ENCODE data around the gene ZNF500.
"Not testable (repeated sequence)": the region's sequence is repeated elsewhere in the genome, so short reads cannot be mapped to it uniquely, and the experiment has no call there.

Gene ZNF500

DNA sequence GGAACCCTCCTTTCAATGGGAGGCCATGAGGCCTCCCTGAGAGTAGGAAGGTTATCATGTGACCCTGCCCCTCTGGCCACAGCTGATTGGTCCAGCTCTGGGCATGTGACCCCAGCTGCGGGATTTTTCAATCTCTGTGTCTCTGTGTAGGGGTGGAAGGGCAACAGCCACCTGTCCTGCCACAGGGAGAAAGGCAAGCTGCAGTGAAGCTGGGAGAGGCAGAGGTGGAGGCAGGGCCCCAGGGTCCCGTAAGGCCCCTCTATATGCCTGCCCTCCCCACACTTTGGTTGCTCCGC, 21.7 kb downstream of the ZNF500 start:
- TF ChIP-seq EZH2phosphoT487 (IDR thresholded peaks at IDR 0.05; ENCODE audit: low read length) = no peak
- TF ChIP-seq, protein P1, sequence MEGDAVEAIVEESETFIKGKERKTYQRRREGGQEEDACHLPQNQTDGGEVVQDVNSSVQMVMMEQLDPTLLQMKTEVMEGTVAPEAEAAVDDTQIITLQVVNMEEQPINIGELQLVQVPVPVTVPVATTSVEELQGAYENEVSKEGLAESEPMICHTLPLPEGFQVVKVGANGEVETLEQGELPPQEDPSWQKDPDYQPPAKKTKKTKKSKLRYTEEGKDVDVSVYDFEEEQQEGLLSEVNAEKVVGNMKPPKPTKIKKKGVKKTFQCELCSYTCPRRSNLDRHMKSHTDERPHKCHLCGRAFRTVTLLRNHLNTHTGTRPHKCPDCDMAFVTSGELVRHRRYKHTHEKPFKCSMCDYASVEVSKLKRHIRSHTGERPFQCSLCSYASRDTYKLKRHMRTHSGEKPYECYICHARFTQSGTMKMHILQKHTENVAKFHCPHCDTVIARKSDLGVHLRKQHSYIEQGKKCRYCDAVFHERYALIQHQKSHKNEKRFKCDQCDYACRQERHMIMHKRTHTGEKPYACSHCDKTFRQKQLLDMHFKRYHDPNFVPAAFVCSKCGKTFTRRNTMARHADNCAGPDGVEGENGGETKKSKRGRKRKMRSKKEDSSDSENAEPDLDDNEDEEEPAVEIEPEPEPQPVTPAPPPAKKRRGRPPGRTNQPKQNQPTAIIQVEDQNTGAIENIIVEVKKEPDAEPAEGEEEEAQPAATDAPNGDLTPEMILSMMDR (IDR thresholded peaks at IDR 0.05; ENCODE audit: low read length) = no peak
- no peak for TF ChIP-seq EZH2 (optimal IDR thresholded peaks at IDR 0.05; ENCODE audit: low read depth, low read length)
- H3K79me2 ChIP-seq (ENCODE audit: low read length) = no peaks in the 10 kb centered on the region

DNA sequence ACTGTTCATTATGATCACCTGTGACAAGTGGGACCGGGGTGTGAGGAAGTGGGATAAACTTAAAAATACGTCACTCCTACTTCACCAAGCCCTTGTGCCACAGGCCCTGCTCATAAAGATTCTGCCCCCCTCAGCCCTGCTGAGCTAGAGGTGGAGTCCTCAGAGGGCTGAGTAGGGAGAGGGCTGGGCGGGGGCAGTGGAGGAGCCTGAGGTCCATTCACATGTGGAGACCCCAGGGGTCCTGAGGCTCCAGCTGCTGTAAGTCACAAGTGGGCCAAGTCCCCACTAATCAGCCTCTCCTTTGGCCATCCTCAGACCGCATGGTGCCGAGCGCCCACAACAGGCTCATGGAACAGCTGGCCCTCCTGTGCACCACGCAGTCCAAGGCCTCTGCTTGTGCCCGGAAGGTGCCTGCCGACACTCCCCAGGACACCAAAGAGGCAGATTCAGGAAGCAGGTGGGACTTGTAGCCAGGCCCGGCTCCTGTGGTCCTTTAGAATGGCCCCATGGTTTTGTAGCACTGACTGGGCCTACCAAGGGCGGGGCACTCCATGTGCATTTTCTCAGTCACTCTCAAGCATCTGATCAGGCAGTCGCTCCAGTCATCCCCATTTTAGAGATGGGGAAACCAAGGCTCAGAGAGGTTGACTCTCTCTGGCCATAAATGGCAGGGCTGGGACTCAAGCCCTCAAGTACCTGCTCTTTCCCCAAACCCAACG, 22.2 kb downstream of the ZNF500 start:
- H4K20me1 ChIP-seq (ENCODE audit: insufficient read depth, low read length) = no peaks in the 10 kb centered on the region
- no peak overlapping the region for H2AFZ ChIP-seq (ENCODE audit: low read length)
- H3K4me1 ChIP-seq (ENCODE audit: low read length) = peaks cover 16% of the 10 kb centered on the region
- no peak overlapping the region for H3K27ac ChIP-seq (ENCODE audit: low read length)
- H3F3A ChIP-seq (ENCODE audit: insufficient read depth, low read length) = peaks cover 15% of the 10 kb centered on the region; the same call in 1 of the 2 replicates
- no peaks in the 10 kb centered on the region for H3K79me2 ChIP-seq (ENCODE audit: low read length)
- no peak overlapping the region for H3K4me3 ChIP-seq (ENCODE audit: low read length)
- H3K4me2 ChIP-seq (ENCODE audit: low read depth, low read length) = no peak overlapping the region
- H3K27me3 ChIP-seq (replicated peaks; ENCODE audit: insufficient read depth, low read length) = no peaks in the 10 kb centered on the region
- H3K36me3 ChIP-seq (replicated peaks; ENCODE audit: insufficient read depth, low read length) = no peaks in the 10 kb centered on the region
- H3K9me3 ChIP-seq (replicated peaks; ENCODE audit: insufficient read depth, low read length) = no peaks in the 10 kb centered on the region
- H3K9me2 ChIP-seq (replicated peaks; ENCODE audit: insufficient read depth, low read length) = no peaks in the 10 kb centered on the region
- no peak for DNase-seq
- TF ChIP-seq, protein P1 (IDR thresholded peaks at IDR 0.05; ENCODE audit: low read length) = no peak
- TF ChIP-seq EZH2phosphoT487 (IDR thresholded peaks at IDR 0.05; ENCODE audit: low read length) (no peak), EZH2 (optimal IDR thresholded peaks at IDR 0.05; ENCODE audit: low read depth, low read length) (no peak)
- no peak overlapping the region for H3K9ac ChIP-seq (ENCODE audit: low read length)

More for the DNA sequence above, 21.7 kb downstream of the ZNF500 start:
- DNase-seq = no peak
- peaks cover 16% of the 10 kb centered on the region for H3K4me1 ChIP-seq (ENCODE audit: low read length)
- H3K4me2 ChIP-seq (ENCODE audit: low read depth, low read length) = no peak overlapping the region
- H3K36me3 ChIP-seq (replicated peaks; ENCODE audit: insufficient read depth, low read length) = no peaks in the 10 kb centered on the region
- no peaks in the 10 kb centered on the region for H3K9me3 ChIP-seq (replicated peaks; ENCODE audit: insufficient read depth, low read length)
- H3K27me3 ChIP-seq (replicated peaks; ENCODE audit: insufficient read depth, low read length) = no peaks in the 10 kb centered on the region
- no peaks in the 10 kb centered on the region for H3K9me2 ChIP-seq (replicated peaks; ENCODE audit: insufficient read depth, low read length)
- no peak overlapping the region for H2AFZ ChIP-seq (ENCODE audit: low read length)
- H3K9ac ChIP-seq (ENCODE audit: low read length) = no peak overlapping the region
- H3K27ac ChIP-seq (ENCODE audit: low read length) = no peak overlapping the region
- no peak overlapping the region for H3K4me3 ChIP-seq (ENCODE audit: low read length)
- H3F3A ChIP-seq (ENCODE audit: insufficient read depth, low read length) = peaks cover 15% of the 10 kb centered on the region; the same call in 1 of the 2 replicates
- no peaks in the 10 kb centered on the region for H4K20me1 ChIP-seq (ENCODE audit: insufficient read depth, low read length)

DNA sequence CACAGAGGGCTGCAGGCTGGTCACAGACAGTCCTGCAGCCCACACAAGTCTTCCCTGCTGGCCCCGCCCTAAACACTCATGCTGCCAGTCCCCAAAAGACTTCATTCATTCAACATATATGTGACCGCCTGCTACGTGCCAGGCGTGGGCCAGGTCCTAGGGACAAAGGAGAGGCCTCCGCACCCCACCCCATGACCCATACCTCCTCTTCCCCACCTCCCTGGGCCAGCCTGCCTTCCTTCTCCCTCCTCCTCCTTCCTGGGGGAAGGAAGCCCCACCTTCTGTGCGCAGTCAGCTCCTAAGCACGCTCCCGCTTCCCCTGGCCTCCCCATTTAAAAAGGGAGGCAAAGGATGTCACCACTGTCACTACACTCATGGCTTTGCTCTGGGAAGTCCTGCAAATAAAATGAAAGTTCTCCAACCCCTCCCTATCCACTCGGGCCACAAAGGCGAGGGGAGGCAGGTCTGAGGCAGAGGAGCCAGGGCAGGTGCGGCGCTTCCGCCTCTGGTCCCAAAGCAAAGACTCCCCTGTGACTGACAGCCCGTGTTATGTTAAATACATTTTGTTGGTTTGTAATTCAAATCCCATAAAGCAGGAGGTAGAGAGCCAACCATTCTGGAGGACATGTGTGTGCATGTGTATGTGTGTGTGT, 23.6 kb downstream of the ZNF500 start:
- no peak overlapping the region for H3K4me2 ChIP-seq (ENCODE audit: low read depth, low read length)
- peaks cover 10% of the 10 kb centered on the region for H3K4me1 ChIP-seq (ENCODE audit: low read length)
- TF ChIP-seq, protein P1 (IDR thresholded peaks at IDR 0.05; ENCODE audit: low read length) = no peak
- TF ChIP-seq EZH2phosphoT487 (IDR thresholded peaks at IDR 0.05; ENCODE audit: low read length) (no peak), EZH2 (optimal IDR thresholded peaks at IDR 0.05; ENCODE audit: low read depth, low read length) (no peak)
- no peak overlapping the region for H2AFZ ChIP-seq (ENCODE audit: low read length)
- H3K4me3 ChIP-seq (ENCODE audit: low read length) = no peak overlapping the region
- no peaks in the 10 kb centered on the region for H3K27me3 ChIP-seq (replicated peaks; ENCODE audit: insufficient read depth, low read length)
- no peaks in the 10 kb centered on the region for H3K9me3 ChIP-seq (replicated peaks; ENCODE audit: insufficient read depth, low read length)
- no peaks in the 10 kb centered on the region for H3K9me2 ChIP-seq (replicated peaks; ENCODE audit: insufficient read depth, low read length)
- peaks cover 9% of the 10 kb centered on the region; the same call in 1 of the 2 replicates for H3F3A ChIP-seq (ENCODE audit: insufficient read depth, low read length)
- H4K20me1 ChIP-seq (ENCODE audit: insufficient read depth, low read length) = no peaks in the 10 kb centered on the region
- H3K9ac ChIP-seq (ENCODE audit: low read length) = no peak overlapping the region
- H3K36me3 ChIP-seq (replicated peaks; ENCODE audit: insufficient read depth, low read length) = no peaks in the 10 kb centered on the region
- no peak overlapping the region for H3K27ac ChIP-seq (ENCODE audit: low read length)
- H3K79me2 ChIP-seq (ENCODE audit: low read length) = no peaks in the 10 kb centered on the region
- no peak for DNase-seq

DNA sequence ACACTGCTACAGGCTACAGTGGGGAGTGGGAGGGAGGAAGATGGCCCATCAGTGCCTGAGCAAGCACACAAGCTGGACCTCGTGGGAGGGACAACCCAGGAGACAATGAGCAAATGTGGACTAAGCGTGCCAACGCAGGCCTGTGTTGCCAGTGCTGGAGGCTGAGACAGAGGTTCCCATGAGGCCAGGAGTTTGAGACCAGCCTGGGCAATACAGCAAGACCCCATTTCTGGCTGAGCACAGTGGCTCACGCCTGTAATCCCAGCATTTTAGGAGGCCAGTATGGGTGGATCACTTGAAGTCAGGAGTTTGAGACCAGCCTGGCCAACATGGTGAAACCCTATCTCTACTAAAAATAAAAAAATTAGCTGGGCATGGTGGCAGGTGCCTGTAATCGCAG, 28.6 kb downstream of the ZNF500 start:
- H3K4me2 ChIP-seq (ENCODE audit: low read depth, low read length); H3F3A ChIP-seq (ENCODE audit: insufficient read depth, low read length); H3K4me3 ChIP-seq (ENCODE audit: low read length); H2AFZ ChIP-seq (ENCODE audit: low read length); H3K36me3 ChIP-seq (replicated peaks; ENCODE audit: insufficient read depth, low read length); H4K20me1 ChIP-seq (ENCODE audit: insufficient read depth, low read length); H3K27ac ChIP-seq (ENCODE audit: low read length); H3K9me3 ChIP-seq (replicated peaks; ENCODE audit: insufficient read depth, low read length); H3K9ac ChIP-seq (ENCODE audit: low read length); H3K79me2 ChIP-seq (ENCODE audit: low read length); DNase-seq; H3K27me3 ChIP-seq (replicated peaks; ENCODE audit: insufficient read depth, low read length); H3K4me1 ChIP-seq (ENCODE audit: low read length); H3K9me2 ChIP-seq (replicated peaks; ENCODE audit: insufficient read depth, low read length): not testable (repeated sequence)

Measured in MM.1S (cell line).